Vagina (tissue), 1 donor: ENCODE data around the gene NINJ2. TPM values are rescaled to one million over a fixed set of nuclear protein-coding genes. Genes with fewer than 3 reads are reported as not detected.

Experiments
- small RNA-seq: library from RNA; depleted of rRNA; stranded (forward); fragments of <200 nt; gene quantifications from one replicate; pipeline ENCODE3, GENCODE V24; 2016
- total RNA-seq: library from RNA; depleted of rRNA; stranded (reverse); fragments of >200 nt; gene quantifications from one replicate; pipeline ENCODE4 v1.2.3, GENCODE V29; 2016

The NINJ2 gene
- total RNA-seq, 1 donor from 2014 or later = 23.8 TPM

Small RNA genes within 50 kb of the gene (small RNA-seq; reads per million reads assigned to genes)
- not detected for gene RNU7-103P

Other genes with a start within 250 kb of the NINJ2 start
- gene B4GALNT3, start 203.5 kb downstream of the NINJ2 start, total RNA-seq = 13.3 TPM
- gene WNK1, start 89.1 kb upstream of the NINJ2 start, total RNA-seq = 366 TPM